ENCODE results near the gene OR51B5.

GRCh38 chr11:5367448-5368074 lies 24.2 kb upstream of the OR51B5 start:
- TF ChIP-seq POLR2A (IDR thresholded peaks at IDR 0.05) (no peak), CTCF (IDR thresholded peaks at IDR 0.05 in 4 of 5, conservative IDR thresholded peaks at IDR 0.05 in 1 of 5) (no peak)

Data from gastrocnemius medialis (tissue), 4 donors.